ENCODE measurements around the gene FAM200B.

The FAM200B gene

DNA sequence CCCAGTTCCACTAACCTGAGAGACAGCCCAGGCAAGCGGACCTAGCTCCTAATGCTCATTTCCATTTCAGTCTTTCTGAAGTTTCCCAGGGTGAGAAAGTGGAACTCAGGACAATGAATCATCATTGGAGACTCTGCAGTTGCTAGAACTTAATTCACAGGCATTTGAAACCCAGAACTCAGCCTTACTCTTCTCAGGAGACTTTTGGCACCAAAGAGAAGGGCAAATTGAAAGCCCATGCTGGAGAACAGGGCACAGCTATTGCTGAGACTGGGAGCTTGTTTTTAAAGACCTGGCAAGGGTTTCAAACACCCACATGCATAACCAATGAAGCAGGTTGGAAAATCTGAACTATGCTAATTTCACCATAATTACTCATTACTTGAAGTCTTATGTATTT lies 57.2 kb downstream of the FAM200B start:
- DNase-seq, result no peak

Measured in islet precursor cell (in vitro differentiated cells).